H1 (cell line): ENCODE results near the gene TEKT1. TPM values are rescaled to one million over a fixed set of nuclear protein-coding genes. Genes with fewer than 3 reads are reported as not detected.

Source experiments
- CBX5 ChIP-seq: fragments of 300-800, 300-1000 bp; sonication (generic); IDR thresholded peaks from 2 replicates; pipeline ENCODE4 v1.7.1; 2016; ENCODE audit warnings: antibody characterized with exemption, low read length, low read depth
- CBX8 ChIP-seq: fragments of 300-800, 300-1000 bp; sonication (generic); IDR thresholded peaks from 2 replicates; pipeline ENCODE4 v1.7.1; 2016; ENCODE audit warnings: low read depth, low read length, borderline replicate concordance
- EGR1 ChIP-seq: IDR thresholded peaks from 2 replicates; pipeline ENCODE4 v1.6.1; 2011; ENCODE audit warnings: low read depth, low read length, borderline replicate concordance
- RFX5 ChIP-seq: IDR thresholded peaks from 2 replicates; pipeline ENCODE4 v1.6.1; 2011; ENCODE audit warnings: low read depth, low read length, improper control_type of control experiment, borderline replicate concordance
- TCF12 ChIP-seq: IDR thresholded peaks from 2 replicates; pipeline ENCODE4 v1.6.1; 2011; ENCODE audit warnings: low read depth, mild to moderate bottlenecking, low read length
- polyA plus RNA-seq, 7 experiments: library from polyadenylated mRNA; depleted of rRNA in 3 of 7; stranded (reverse) in 5 of 7; unstranded in 2 of 7; fragments of >200 nt in 5 of 7; fragments of 200-250 nt in 2 of 7; gene quantifications; 1 replicate in 5 of 7; 2 replicates in 1 of 7; 4 replicates in 1 of 7; pipeline versions ENCODE4 v1.2.1 to v1.2.3, GENCODE V29; 2011 to 2013; ENCODE audit warnings: missing spikeins in 2 of 7, mixed read lengths in 2 of 7
- total RNA-seq: library from RNA; stranded (reverse); fragmentation: NEBNext Ultra II Directional; extraction: Animal tissue kit (Norgen Biotek cat#: 25700); gene quantifications from 2 replicates; pipeline ENCODE4 v1.2.1, GENCODE V29; 2021
- TF ChIP-seq, protein P1 (sequence below), 3 experiments: IDR thresholded peaks; 1 replicate in 2 of 3; 2 replicates in 1 of 3; pipeline versions ENCODE4 v1.5.1 to v1.6.1; 2011; ENCODE audit warnings: low read length in 3 of 3, mild to moderate bottlenecking in 3 of 3, inconsistent platforms in 2 of 3, low read depth in 1 of 3, moderate library complexity in 1 of 3; ENCODE audit not compliant: insufficient read depth in 1 of 3; ENCODE audit errors: control extremely low read depth in 1 of 3

TEKT1 gene
- total and polyA plus RNA-seq, 2 of the 8 experiments (the other 6 are each of a cell fraction or from before 2014, with no cell fraction given): not detected

DNA sequence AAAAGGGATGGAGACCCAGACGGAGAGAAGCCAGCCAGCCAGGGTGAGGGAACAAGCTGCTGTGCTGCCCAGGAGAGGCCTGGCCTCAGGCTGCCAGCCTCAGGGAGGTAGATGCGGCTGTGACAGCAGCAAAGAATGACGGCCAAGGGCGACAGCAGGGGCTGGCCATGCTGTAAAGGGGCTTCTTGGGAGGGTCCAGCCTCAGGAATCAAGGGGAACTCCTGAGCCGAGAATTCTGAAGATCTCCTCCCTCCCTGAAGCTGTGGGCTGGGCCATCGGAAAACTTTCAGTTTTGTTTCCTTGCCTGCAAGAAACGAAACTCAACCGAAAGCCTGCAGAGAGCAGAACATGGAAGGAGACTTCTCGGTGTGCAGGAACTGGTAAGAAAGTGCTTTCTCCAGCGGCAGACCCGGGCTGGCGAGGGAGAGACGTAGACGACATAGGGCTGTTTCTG, 75.8 kb downstream of the TEKT1 start, which contains the start of gene XAF1 (continued):
- TF ChIP-seq, protein P1, sequence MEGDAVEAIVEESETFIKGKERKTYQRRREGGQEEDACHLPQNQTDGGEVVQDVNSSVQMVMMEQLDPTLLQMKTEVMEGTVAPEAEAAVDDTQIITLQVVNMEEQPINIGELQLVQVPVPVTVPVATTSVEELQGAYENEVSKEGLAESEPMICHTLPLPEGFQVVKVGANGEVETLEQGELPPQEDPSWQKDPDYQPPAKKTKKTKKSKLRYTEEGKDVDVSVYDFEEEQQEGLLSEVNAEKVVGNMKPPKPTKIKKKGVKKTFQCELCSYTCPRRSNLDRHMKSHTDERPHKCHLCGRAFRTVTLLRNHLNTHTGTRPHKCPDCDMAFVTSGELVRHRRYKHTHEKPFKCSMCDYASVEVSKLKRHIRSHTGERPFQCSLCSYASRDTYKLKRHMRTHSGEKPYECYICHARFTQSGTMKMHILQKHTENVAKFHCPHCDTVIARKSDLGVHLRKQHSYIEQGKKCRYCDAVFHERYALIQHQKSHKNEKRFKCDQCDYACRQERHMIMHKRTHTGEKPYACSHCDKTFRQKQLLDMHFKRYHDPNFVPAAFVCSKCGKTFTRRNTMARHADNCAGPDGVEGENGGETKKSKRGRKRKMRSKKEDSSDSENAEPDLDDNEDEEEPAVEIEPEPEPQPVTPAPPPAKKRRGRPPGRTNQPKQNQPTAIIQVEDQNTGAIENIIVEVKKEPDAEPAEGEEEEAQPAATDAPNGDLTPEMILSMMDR (IDR thresholded peaks at IDR 0.05; ENCODE audit: control extremely low read depth in 1 of 3, insufficient read depth in 1 of 3, low read depth in 1 of 3, low read length in 3 of 3): no peak
- no peak for TF ChIP-seq CBX8
- no peak for TF ChIP-seq TCF12
- no peak for TF ChIP-seq CBX5
- TF ChIP-seq EGR1: no peak
- TF ChIP-seq RFX5: no peak
